Panc1 (cell line): Measurements from ENCODE around the gene XG. TPM values are rescaled to one million over a fixed set of nuclear protein-coding genes. Genes with fewer than 3 reads are reported as not detected.

ENCODE experiments used
- ATAC-seq: fragments of 200-7000 bp; cut with Tn5 transposase; 2 replicates; pipeline ENCODE4 v1.9.1; 2020; ENCODE audit warnings: mild to moderate bottlenecking, moderate library complexity
- BruUV-seq: library from RNA; stranded (reverse); fragments of 400-500 nt; replicated peaks from 2 replicates; lab custom pipeline; 2021; lab: Mats Ljungman, UMichigan
- CTCF ChIA-PET: fragments of 300-600 bp; sonication (Branson Sonifier 250); formaldehyde crosslinking; loops from one replicate; lab custom pipeline; 2022; ENCODE audit warnings: antibody characterized with exemption; lab: Charles Lee
- POLR2A ChIA-PET: fragments of 300-600 bp; sonication (Branson Sonifier 250); formaldehyde crosslinking; loops from one replicate; lab custom pipeline; 2022; ENCODE audit warnings: antibody characterized with exemption; lab: Charles Lee
- DNase-seq: peaks from one replicate; pipeline ENCODE4 v3.0.0-alpha.2; 2010; ENCODE audit warnings: low read depth, low spot score
- H3K27ac ChIP-seq: 2 replicates; pipeline ENCODE4 v1.5.1; 2011; ENCODE audit warnings: mild to moderate bottlenecking, low read length, inconsistent platforms
- H3K27me3 ChIP-seq: fragments of 200-500 bp; sonication (Bioruptor generic); 2 replicates; pipeline ENCODE4 v1.6.0; 2014; ENCODE audit warnings: low read length, inconsistent platforms; ENCODE audit not compliant: control insufficient read depth, insufficient read depth
- H3K36me3 ChIP-seq: fragments of 200-500 bp; sonication (Bioruptor generic); 2 replicates; pipeline ENCODE4 v1.5.1; 2014; ENCODE audit warnings: inconsistent platforms, mild to moderate bottlenecking, low read length, moderate library complexity; ENCODE audit not compliant: control insufficient read depth, insufficient read depth
- H3K4me1 ChIP-seq: 2 replicates; pipeline ENCODE4 v1.5.1; 2011; ENCODE audit warnings: inconsistent platforms, mild to moderate bottlenecking, low read length, moderate library complexity; ENCODE audit not compliant: control insufficient read depth, insufficient read depth
- H3K4me3 ChIP-seq, 2 experiments: 2 replicates each; pipeline ENCODE4 v1.5.1; 2011 to 2012; ENCODE audit warnings: low read depth in 2 of 2, low read length in 2 of 2, mild to moderate bottlenecking in 2 of 2, inconsistent platforms in 1 of 2, moderate library complexity in 1 of 2
- H3K9me3 ChIP-seq: fragments of 200-500 bp; sonication (Bioruptor generic); 2 replicates; pipeline ENCODE4 v1.5.1; 2014; ENCODE audit warnings: low read depth, mild to moderate bottlenecking, inconsistent platforms, low read length, moderate library complexity; ENCODE audit not compliant: control insufficient read depth, insufficient read depth
- CTCF ChIP-seq: fragments of 450-650 bp; IDR thresholded peaks from 2 replicates; pipeline ENCODE4 v1.5.1; 2017; ENCODE audit warnings: mild to moderate bottlenecking
- POLR2AphosphoS5 ChIP-seq: IDR thresholded peaks from 2 replicates; pipeline ENCODE4 v1.6.1; 2012; ENCODE audit warnings: mild to moderate bottlenecking, low read depth, low read length, moderate library complexity
- REST ChIP-seq, 2 experiments: IDR thresholded peaks; 2 replicates each; pipeline ENCODE4 v1.6.1; 2011 to 2012; ENCODE audit warnings: low read depth in 2 of 2, control low read depth in 1 of 2, low read length in 1 of 2, mild to moderate bottlenecking in 1 of 2, moderate library complexity in 1 of 2; ENCODE audit not compliant: insufficient read depth in 1 of 2
- SIN3A ChIP-seq: IDR thresholded peaks from 2 replicates; pipeline ENCODE4 v1.6.1; 2012; ENCODE audit warnings: low read depth, mild to moderate bottlenecking, low read length, moderate library complexity, borderline replicate concordance; ENCODE audit not compliant: insufficient read depth
- TCF7L2 ChIP-seq: IDR thresholded peaks from 2 replicates; pipeline ENCODE4 v1.6.1; 2011; ENCODE audit warnings: mild to moderate bottlenecking, low read depth, low read length, inconsistent platforms
- in situ Hi-C: cut with HindIII; loops from 2 replicates; pipeline ENCODE4 v1.10.0; 2016; ENCODE audit warnings: low sequenced_read_pairs, low pct_unique_long_range_greater_than_20kb
- intact Hi-C: fragments of 100-400 bp; cut with micrococcal nuclease; formaldehyde crosslinking; loops from one replicate; pipeline ENCODE4 v1.10.0; 2022; ENCODE audit not compliant: unreplicated experiment
- total RNA-seq: library from RNA; stranded (reverse); gene quantifications from one replicate; pipeline ENCODE4 v1.2.1, GENCODE V29; 2021; ENCODE audit not compliant: unreplicated experiment

Gene XG
- total RNA-seq, 1 experiment from 2014 or later, result not detected

GRCh38 chrX:2857566-2857965 is 105.7 kb downstream of the XG start:
- ChIA-PET POLR2A (no interaction called here), CTCF (no interaction called here)
- no peak for TF ChIP-seq TCF7L2
- TF ChIP-seq SIN3A, result no peak
- no peak for TF ChIP-seq CTCF
- Histone ChIP-seq H3K27ac (no peak overlapping the region), H3K4me3 (no peak overlapping the region), H3K9me3 (no peaks in the 10 kb centered on the region), H3K4me1 (no peaks in the 10 kb centered on the region), H3K36me3 (no peaks in the 10 kb centered on the region), H3K27me3 (no peaks in the 10 kb centered on the region)
- in situ Hi-C loops, result no loop called here
- ATAC-seq, result no peak
- intact Hi-C loops, result no loop called here
- no peak for DNase-seq
- BruUV-seq, result no TSS peak

GRCh38 chrX:2859197-2859797 is 107.5 kb downstream of the XG start:
- no peak for ATAC-seq

More at GRCh38 chrX:2859197-2859797, 107.5 kb downstream of the XG start:
- Histone ChIP-seq H3K36me3 (no peaks in the 10 kb centered on the region), H3K4me3 (no peak overlapping the region), H3K27ac (no peak overlapping the region), H3K27me3 (no peaks in the 10 kb centered on the region), H3K4me1 (no peaks in the 10 kb centered on the region), H3K9me3 (no peaks in the 10 kb centered on the region)
- intact Hi-C loops (no loop called here), in situ Hi-C loops (no loop called here)
- DNase-seq, result no peak
- CTCF ChIA-PET, result no interaction called here
- BruUV-seq, result no TSS peak
- no peak for TF ChIP-seq REST (IDR thresholded peaks at IDR 0.05; ENCODE audit: insufficient read depth in 1 of 2, low read depth in 2 of 2, low read length in 1 of 2)
- no peak for TF ChIP-seq POLR2AphosphoS5
- TF ChIP-seq SIN3A, result no peak
- no peak for TF ChIP-seq CTCF
- no peak for TF ChIP-seq TCF7L2
- POLR2A ChIA-PET, result no interaction called here
